Measurements from ENCODE around the gene UNC93B1.

Gene UNC93B1

DNA sequence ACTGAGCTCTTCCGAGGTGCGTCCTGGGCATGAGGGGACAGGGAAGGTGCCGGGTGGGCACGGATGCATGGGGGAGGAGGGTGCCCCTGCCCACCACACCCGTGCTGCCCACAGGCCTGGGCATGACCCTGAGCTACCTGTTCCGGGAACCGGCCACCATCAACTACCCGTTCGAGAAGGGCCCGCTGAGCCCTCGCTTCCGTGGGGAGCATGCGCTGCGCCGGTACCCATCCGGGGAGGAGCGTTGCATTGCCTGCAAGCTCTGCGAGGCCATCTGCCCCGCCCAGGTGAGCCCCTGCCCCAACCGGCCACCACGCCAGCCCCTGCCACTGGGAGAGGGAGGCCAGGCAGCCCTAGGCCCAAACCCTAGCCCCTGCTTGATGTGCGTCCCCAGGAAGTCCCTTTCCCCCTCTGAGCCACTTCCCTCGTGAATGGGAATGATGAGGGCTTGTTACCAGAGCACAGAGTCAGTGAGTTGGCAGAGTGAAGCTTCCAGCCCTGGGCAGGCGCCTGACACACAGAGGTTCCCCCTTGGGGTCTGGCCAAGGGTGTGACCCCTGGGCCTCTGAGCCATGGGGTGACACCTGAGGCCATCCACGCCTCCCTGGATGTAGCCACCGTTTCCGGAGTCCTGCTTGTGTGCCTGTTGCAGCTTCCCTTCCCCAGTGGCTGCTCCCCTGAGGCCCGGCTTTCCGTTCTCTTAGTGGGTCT lies 29.3 kb upstream of the UNC93B1 start:
- DNase-seq (ENCODE audit: extremely low read depth, insufficient read length), result no peak
- no peak overlapping the region for H3K4me3 ChIP-seq (replicated peaks; ENCODE audit: low read depth, low read length)
- no peaks in the 10 kb centered on the region for H3K27me3 ChIP-seq (replicated peaks; ENCODE audit: control insufficient read depth, insufficient read depth, low read length)
- H3K36me3 ChIP-seq (ENCODE audit: control insufficient read depth, insufficient read depth, low read length), result peaks cover 17% of the 10 kb centered on the region
- TF ChIP-seq, protein P1, sequence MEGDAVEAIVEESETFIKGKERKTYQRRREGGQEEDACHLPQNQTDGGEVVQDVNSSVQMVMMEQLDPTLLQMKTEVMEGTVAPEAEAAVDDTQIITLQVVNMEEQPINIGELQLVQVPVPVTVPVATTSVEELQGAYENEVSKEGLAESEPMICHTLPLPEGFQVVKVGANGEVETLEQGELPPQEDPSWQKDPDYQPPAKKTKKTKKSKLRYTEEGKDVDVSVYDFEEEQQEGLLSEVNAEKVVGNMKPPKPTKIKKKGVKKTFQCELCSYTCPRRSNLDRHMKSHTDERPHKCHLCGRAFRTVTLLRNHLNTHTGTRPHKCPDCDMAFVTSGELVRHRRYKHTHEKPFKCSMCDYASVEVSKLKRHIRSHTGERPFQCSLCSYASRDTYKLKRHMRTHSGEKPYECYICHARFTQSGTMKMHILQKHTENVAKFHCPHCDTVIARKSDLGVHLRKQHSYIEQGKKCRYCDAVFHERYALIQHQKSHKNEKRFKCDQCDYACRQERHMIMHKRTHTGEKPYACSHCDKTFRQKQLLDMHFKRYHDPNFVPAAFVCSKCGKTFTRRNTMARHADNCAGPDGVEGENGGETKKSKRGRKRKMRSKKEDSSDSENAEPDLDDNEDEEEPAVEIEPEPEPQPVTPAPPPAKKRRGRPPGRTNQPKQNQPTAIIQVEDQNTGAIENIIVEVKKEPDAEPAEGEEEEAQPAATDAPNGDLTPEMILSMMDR (IDR thresholded peaks at IDR 0.05; ENCODE audit: insufficient read depth, low read length, poor library complexity, severe bottlenecking), result no peak

DNA sequence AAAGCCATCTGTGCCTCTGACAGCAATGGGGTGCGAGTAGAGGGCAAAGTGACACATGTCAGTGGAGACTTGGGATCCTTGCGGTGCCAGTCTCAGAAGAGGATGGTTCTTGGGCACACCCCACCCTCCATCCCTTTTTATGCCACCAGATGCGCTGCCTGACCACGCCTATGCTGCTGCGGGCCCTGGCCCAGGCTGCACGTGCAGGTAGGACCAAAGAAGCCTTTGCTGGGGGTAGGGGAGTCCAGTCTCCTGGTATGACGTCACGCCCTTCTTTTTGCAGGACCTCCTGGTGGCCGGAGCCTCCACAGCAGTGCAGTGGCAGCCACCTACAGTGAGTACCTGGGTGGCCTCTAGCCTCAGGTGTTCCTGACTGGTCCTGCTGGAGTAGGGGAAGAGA lies 28.1 kb upstream of the UNC93B1 start:
- Histone ChIP-seq H3K36me3 (ENCODE audit: control insufficient read depth, insufficient read depth, low read length) (peaks cover 17% of the 10 kb centered on the region), H3K27me3 (replicated peaks; ENCODE audit: control insufficient read depth, insufficient read depth, low read length) (no peaks in the 10 kb centered on the region), H3K4me3 (replicated peaks; ENCODE audit: low read depth, low read length) (peak overlapping the region; percentile 91)
- DNase-seq (ENCODE audit: extremely low read depth, insufficient read length), result no peak
- TF ChIP-seq, protein P1 (IDR thresholded peaks at IDR 0.05; ENCODE audit: insufficient read depth, low read length, poor library complexity, severe bottlenecking), result no peak

DNA sequence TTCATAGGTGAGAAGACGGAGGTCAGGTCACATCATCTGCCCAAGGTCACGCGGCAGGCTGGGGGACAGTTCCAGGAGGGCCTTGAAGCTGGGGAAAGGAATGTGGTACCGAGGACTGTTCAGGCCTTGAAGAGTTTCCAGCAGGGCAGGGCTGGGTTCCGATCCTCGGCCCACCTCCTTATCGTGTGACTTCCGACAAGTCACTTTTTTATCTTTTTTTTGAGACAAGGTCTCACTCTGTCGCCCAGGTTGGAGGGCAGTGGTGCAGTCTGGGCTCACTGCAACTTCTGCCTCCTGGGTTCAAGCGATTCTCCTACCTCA lies 27.2 kb upstream of the UNC93B1 start:
- H3K27me3 ChIP-seq (replicated peaks; ENCODE audit: control insufficient read depth, insufficient read depth, low read length), result no peaks in the 10 kb centered on the region
- no peak for DNase-seq (ENCODE audit: extremely low read depth, insufficient read length)
- H3K36me3 ChIP-seq (ENCODE audit: control insufficient read depth, insufficient read depth, low read length), result peaks cover 13% of the 10 kb centered on the region
- TF ChIP-seq, protein P1 (IDR thresholded peaks at IDR 0.05; ENCODE audit: insufficient read depth, low read length, poor library complexity, severe bottlenecking), result no peak
- H3K4me3 ChIP-seq (replicated peaks; ENCODE audit: low read depth, low read length), result peak overlapping the region; percentile 91

DNA sequence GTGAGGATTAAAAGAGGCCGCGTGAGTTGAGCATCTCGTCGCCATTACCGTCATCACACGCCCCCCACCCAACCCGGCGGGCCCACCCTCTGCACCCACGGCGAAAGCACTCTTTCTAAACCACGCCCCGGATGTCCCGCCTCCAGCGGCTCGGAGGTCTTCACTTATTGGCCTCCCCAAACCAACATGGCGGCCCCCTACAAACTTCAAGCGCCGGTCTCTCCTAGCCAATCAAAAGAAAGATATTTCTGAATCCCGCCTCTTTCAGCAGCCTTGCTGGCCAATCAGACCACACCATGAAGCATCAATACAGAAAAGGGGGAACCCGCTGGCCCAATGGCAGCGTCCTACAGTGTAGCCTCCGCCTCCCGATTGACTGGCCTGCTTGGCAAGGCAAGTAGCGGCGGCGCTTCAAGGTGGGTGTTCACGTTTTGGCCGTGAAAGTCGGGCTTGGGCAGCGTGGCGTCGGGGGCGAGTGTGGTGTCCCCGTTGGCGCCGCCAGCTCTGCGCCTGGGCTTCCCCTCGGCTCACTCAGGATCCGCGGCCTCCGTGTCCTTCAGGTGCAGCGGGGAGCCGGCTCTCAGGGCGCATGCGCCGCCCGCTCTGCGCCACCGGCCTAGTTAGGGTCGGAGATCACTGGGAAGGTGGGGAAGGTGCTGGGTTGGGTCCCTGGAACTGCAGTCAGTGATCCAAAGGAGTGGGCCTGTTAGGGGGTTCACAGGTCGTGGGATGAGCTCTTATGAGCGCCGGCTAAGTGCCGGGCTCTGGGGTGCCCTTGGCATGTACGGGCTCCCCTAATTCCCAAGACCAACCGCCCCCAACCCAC lies 26.6 kb upstream of the UNC93B1 start, which contains the start of gene NDUFS8:
Gene NDUFS8 (plus strand): TSS at position 364 of the 826 bp plus-strand sequence. CDS start 1,471 bp downstream, outside the sequence.
- peak within 1 kb of the TSS; percentile 91 for H3K4me3 ChIP-seq (replicated peaks; ENCODE audit: low read depth, low read length)
- peaks cover 13% of the 10 kb centered on the region for H3K36me3 ChIP-seq (ENCODE audit: control insufficient read depth, insufficient read depth, low read length)
- TF ChIP-seq, protein P1 (IDR thresholded peaks at IDR 0.05; ENCODE audit: insufficient read depth, low read length, poor library complexity, severe bottlenecking), result no peak
- H3K27me3 ChIP-seq (replicated peaks; ENCODE audit: control insufficient read depth, insufficient read depth, low read length), result no peaks in the 10 kb centered on the region
- DNase-seq (ENCODE audit: extremely low read depth, insufficient read length), result peak; percentile 92

DNA sequence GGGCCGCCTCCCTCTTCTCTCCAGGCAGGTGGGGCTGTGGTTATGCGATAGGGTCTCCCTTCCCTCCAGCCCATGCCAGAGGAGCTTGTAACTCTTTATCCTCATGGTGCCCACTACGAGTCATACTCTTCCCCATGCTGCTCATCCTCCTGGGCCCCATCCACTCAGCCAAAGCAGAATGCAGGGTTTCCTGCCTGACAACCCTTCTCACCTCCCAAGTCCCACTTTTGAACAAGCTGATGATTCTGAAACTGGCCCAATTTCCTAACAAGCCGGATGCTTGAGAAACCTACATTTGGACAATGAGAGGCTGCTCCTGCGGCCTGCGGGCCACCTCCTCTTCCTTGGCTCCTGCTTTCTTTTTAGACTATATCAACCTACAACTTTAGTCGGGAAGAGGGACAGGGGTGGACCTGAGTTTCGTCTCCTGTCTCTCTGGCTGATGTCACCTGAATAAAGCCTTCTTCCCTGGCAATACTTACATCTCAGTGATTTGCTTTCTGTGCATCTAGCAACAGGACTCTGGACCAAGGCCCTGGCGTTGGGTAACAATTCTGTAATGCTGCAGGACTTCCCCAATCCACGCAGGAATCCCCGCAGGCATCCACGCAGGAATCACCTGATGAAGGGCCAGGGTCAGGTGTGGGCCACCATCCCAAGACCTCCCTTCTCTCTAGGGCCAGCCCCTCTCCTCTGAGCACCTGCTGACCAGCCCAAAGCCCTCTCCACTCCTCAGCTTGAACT lies 25.1 kb upstream of the UNC93B1 start:
- TF ChIP-seq, protein P1 (IDR thresholded peaks at IDR 0.05; ENCODE audit: insufficient read depth, low read length, poor library complexity, severe bottlenecking), result no peak
- Histone ChIP-seq H3K36me3 (ENCODE audit: control insufficient read depth, insufficient read depth, low read length) (peaks cover 8% of the 10 kb centered on the region), H3K4me3 (replicated peaks; ENCODE audit: low read depth, low read length) (no peak overlapping the region; the same call in 1 of the 2 replicates), H3K27me3 (replicated peaks; ENCODE audit: control insufficient read depth, insufficient read depth, low read length) (no peaks in the 10 kb centered on the region)
- DNase-seq (ENCODE audit: extremely low read depth, insufficient read length), result no peak

Data from GM06990 (cell line).